Measurements from ENCODE around the gene DCLK2. TPM values are rescaled to one million over a fixed set of nuclear protein-coding genes. Genes with fewer than 3 reads are reported as not detected.

DCLK2 gene
- polyA plus RNA-seq, 6 donors from 2014 or later = 0.34 to 9.1 (median 2.0) TPM

DNA sequence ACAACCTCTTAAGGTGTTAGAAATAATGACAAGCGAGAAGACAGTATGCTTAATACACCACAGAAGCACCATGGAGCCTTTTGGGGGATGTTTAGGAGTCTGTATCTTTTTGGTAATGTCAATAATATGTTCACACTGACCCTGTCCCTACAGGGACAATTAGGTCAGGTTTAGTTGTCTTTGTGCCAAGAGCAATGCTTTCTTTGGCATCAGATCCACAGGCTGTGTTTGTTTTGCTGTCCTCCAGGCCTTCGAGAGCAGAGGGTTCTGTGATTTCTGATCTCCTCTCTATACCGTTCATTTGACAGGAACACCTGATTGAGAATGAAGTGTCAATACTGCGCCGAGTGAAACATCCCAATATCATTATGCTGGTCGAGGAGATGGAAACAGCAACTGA, 153.8 kb downstream of the DCLK2 start:
- H3K27ac Mint-ChIP-seq = no peak overlapping the region
- DNase-seq (no peak), ATAC-seq (ENCODE audit: low read depth in 2 of 2) (no peak)
- H3K9me3 Mint-ChIP-seq = peaks cover 0 to 2% (median 0%) of the 10 kb centered on the region in 7 donors
- H3K4me1 Mint-ChIP-seq = no peaks in the 10 kb centered on the region
- H3K36me3 Mint-ChIP-seq = peaks cover 15 to 21% of the 10 kb centered on the region in 2 donors
- no peak overlapping the region for H3K4me3 Mint-ChIP-seq
- H3K27me3 Mint-ChIP-seq = peaks cover 0 to 5% (median 0%) of the 10 kb centered on the region in 3 donors

GRCh38 chr4:150234246-150234645, 156.0 kb downstream of the DCLK2 start:
- ATAC-seq (ENCODE audit: low read depth in 2 of 2) = no peak
- Mint-ChIP-seq H3K4me3 (no peak overlapping the region), H3K27ac (peak overlapping the region in 1 of 6 donors; percentile 13), H3K4me1 (no peaks in the 10 kb centered on the region), H3K27me3 (no peaks in the 10 kb centered on the region), H3K36me3 (peaks cover 15 to 21% of the 10 kb centered on the region in 2 donors), H3K9me3 (peaks cover 0 to 2% (median 0%) of the 10 kb centered on the region in 7 donors)
- no peak for DNase-seq

GRCh38 chr4:150235317-150235716, 157.1 kb downstream of the DCLK2 start:
- Mint-ChIP-seq H3K4me1 (no peaks in the 10 kb centered on the region), H3K27ac (peak overlapping the region in 1 of 6 donors; percentile 49)
- ATAC-seq (ENCODE audit: low read depth in 2 of 2) = no peak

DNA sequence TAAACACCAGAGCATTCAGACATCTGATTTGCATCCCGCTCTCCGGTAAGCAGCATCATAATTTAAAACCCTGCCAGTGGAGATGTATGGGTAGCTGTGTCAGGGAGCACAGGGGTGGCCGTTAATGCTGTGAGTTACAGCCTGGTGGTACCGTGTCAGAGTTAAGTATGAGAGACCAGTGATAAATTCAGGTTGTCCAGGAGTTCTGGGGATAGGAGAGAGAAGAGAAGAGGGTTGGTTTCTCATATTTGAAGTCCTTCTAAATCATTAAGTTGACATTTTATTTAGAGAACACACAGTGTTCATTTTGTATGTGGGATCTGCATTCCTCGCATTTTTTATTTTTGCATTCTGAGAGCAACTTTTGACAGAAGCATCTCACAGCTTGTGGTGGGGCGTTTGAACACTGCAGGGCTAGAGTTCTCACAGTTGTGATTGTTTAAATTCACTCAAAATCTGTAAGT, 157.6 kb downstream of the DCLK2 start:
- Mint-ChIP-seq H3K4me3 (no peak overlapping the region), H3K4me1 (no peaks in the 10 kb centered on the region), H3K36me3 (peaks cover 15 to 21% of the 10 kb centered on the region in 2 donors), H3K9me3 (peaks cover 0 to 2% (median 0%) of the 10 kb centered on the region in 7 donors), H3K27me3 (no peaks in the 10 kb centered on the region), H3K27ac (peak overlapping the region in 2 of 6 donors; percentile 24 to 49)
- no peak for DNase-seq
- no peak for ATAC-seq (ENCODE audit: low read depth in 2 of 2)

More at GRCh38 chr4:150235317-150235716, 157.1 kb downstream of the DCLK2 start:
- Mint-ChIP-seq H3K27me3 (no peaks in the 10 kb centered on the region), H3K9me3 (peaks cover 0 to 2% (median 0%) of the 10 kb centered on the region in 7 donors), H3K36me3 (peaks cover 15 to 21% of the 10 kb centered on the region in 2 donors), H3K4me3 (no peak overlapping the region)
- DNase-seq = no peak

DNA sequence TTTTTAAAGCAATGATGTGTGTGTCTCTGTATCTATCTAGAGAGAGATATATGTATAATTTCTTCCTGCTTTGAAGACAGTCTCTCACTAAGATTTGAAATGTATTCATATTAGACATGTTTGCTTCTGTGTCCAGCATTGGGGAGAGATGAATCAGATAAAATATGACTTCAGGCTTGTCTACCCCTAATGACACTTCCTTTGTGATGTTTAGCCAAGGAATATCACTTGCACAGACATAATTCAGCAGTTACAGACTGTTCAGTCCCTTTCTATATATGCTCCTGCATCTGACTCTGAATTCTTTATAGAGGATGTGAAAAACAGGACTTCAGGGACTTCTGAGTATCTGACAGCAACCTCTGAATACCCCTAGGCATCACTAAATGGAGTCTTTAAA, 158.4 kb downstream of the DCLK2 start:
- Mint-ChIP-seq H3K4me1 (no peaks in the 10 kb centered on the region), H3K27ac (no peak overlapping the region), H3K36me3 (peaks cover 15 to 21% of the 10 kb centered on the region in 2 donors), H3K27me3 (no peaks in the 10 kb centered on the region), H3K4me3 (no peak overlapping the region), H3K9me3 (peaks cover 0 to 2% (median 0%) of the 10 kb centered on the region in 7 donors)
- DNase-seq (no peak), ATAC-seq (ENCODE audit: low read depth in 2 of 2) (no peak)

DNA sequence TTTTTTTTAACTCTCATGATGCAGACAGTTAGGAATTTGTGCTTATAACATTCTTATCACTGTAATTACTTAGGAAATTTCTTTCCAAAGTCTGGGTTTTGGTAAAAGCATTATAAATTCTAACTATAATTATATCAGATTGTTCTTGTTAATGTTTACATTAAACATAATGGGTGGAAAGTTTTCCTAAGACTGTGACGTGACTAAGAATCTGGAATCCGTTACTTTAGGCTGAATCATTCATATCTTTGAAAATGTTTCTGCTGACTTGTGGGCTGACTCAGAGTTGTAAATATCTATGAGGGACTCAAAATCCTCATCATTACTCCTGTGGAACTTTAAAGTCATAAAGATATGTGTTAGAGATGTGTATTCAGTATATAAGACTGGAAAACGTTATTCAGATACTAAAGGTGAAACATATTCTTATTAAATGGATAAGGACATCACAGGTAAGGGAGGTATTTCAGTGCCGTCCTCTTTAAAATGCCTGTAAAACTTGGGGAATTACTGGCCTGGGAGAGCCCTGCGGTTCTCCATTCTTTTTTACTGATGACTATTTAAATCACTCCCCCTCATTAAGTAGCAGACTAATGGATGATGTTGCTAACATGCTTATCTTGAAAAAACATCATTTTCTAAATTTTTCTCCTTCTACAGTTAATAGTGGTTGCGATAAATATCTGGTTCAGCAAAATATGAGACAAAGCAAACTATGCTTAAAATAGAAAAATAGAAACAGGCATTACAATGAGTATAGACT, 159.0 kb downstream of the DCLK2 start:
- peaks cover 0 to 2% (median 0%) of the 10 kb centered on the region in 7 donors for H3K9me3 Mint-ChIP-seq
- no peak overlapping the region for H3K4me3 Mint-ChIP-seq
- H3K27ac Mint-ChIP-seq = no peak overlapping the region
- DNase-seq (no peak), ATAC-seq (ENCODE audit: low read depth in 2 of 2) (no peak)
- H3K27me3 Mint-ChIP-seq = no peaks in the 10 kb centered on the region
- H3K36me3 Mint-ChIP-seq = peaks cover 14 to 19% of the 10 kb centered on the region in 2 donors
- no peaks in the 10 kb centered on the region for H3K4me1 Mint-ChIP-seq

- DNase-seq = no peak
- Mint-ChIP-seq H3K9me3 (no peaks in the 10 kb centered on the region), H3K27me3 (no peaks in the 10 kb centered on the region), H3K4me3 (no peak overlapping the region), H3K36me3 (peaks cover 5 to 8% of the 10 kb centered on the region in 2 donors), H3K4me1 (peaks cover 0 to 3% (median 0%) of the 10 kb centered on the region in 3 donors), H3K27ac (no peak overlapping the region)
- no peak for ATAC-seq (ENCODE audit: low read depth in 2 of 2)
Observed at GRCh38 chr4:150238591-150238990, 160.3 kb downstream of the DCLK2 start.

DNA sequence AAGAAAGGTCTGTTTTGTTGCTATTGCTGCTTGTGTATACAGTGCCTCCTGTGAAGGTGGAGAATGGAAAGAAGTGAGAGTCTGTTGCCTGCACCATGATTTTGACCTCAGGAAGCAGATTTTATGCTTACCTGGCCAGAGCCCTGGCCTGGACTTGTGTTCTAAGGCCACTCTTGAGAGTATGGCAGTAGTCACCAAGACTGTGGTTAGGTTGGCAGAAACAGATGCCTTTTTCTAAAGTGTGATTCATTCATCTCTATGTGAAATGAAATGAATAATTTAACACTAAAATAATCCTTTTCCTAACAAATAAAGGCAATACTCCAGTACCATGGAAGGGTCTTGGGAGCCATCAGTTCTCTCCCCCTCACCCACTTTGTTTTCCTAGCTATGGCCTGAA, 161.8 kb downstream of the DCLK2 start:
- DNase-seq (no peak), ATAC-seq (ENCODE audit: low read depth in 2 of 2) (no peak)
- Mint-ChIP-seq H3K4me1 (peaks cover 0 to 3% (median 0%) of the 10 kb centered on the region in 3 donors), H3K9me3 (no peaks in the 10 kb centered on the region), H3K36me3 (no peaks in the 10 kb centered on the region), H3K4me3 (peak overlapping the region in 1 of 8 donors; percentile 66), H3K27me3 (no peaks in the 10 kb centered on the region), H3K27ac (peak overlapping the region in 1 of 6 donors; percentile 49)

GRCh38 chr4:150242820-150243458, 164.7 kb downstream of the DCLK2 start:
- Mint-ChIP-seq H3K36me3 (no peaks in the 10 kb centered on the region), H3K4me3 (no peak overlapping the region)
- ATAC-seq (ENCODE audit: low read depth in 2 of 2) = no peak

GRCh38 chr4:150243932-150244331, 165.7 kb downstream of the DCLK2 start:
- Mint-ChIP-seq H3K9me3 (no peaks in the 10 kb centered on the region), H3K4me1 (peaks cover 0 to 3% (median 0%) of the 10 kb centered on the region in 3 donors), H3K36me3 (no peaks in the 10 kb centered on the region), H3K4me3 (no peak overlapping the region), H3K27ac (peak overlapping the region in 1 of 6 donors; percentile 17), H3K27me3 (no peaks in the 10 kb centered on the region)
- DNase-seq = no peak
- ATAC-seq (ENCODE audit: low read depth in 2 of 2) = no peak

More at GRCh38 chr4:150242820-150243458, 164.7 kb downstream of the DCLK2 start:
- Mint-ChIP-seq H3K27ac (peak overlapping the region in 1 of 6 donors; percentile 57), H3K9me3 (no peaks in the 10 kb centered on the region), H3K27me3 (no peaks in the 10 kb centered on the region), H3K4me1 (peaks cover 0 to 3% (median 0%) of the 10 kb centered on the region in 3 donors)
- no peak for DNase-seq

DNA sequence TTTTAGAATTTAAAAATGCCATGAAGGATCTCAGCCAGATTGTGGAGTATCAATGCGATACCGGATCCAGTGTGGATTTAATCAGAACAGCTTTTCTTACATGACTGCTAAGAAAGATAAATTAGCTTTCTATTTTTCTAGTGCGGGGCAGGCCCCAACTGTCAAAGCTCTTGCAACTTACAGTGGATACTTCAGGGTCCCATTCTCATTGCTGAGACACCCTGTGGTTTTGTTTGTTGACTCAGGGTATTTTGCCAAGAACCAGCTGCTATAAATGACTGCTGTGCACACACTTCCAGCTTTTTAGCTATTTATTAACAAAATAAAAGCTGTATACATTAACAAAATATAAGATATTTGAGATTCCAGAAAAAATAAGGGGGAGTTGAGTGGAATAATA, 166.4 kb downstream of the DCLK2 start:
- no peak for ATAC-seq (ENCODE audit: low read depth in 2 of 2)
- H3K4me1 Mint-ChIP-seq = peaks cover 0 to 3% (median 0%) of the 10 kb centered on the region in 3 donors
- no peaks in the 10 kb centered on the region for H3K36me3 Mint-ChIP-seq
- DNase-seq = no peak
- H3K9me3 Mint-ChIP-seq = no peaks in the 10 kb centered on the region
- H3K4me3 Mint-ChIP-seq = no peak overlapping the region
- no peak overlapping the region for H3K27ac Mint-ChIP-seq
- no peaks in the 10 kb centered on the region for H3K27me3 Mint-ChIP-seq

- H3K27ac Mint-ChIP-seq = no peak overlapping the region
- no peak for DNase-seq
- no peaks in the 10 kb centered on the region for H3K36me3 Mint-ChIP-seq
- ATAC-seq (ENCODE audit: low read depth in 2 of 2) = no peak
- H3K4me3 Mint-ChIP-seq = no peak overlapping the region
- H3K27me3 Mint-ChIP-seq = no peaks in the 10 kb centered on the region
- H3K4me1 Mint-ChIP-seq = peaks cover 0 to 3% (median 3%) of the 10 kb centered on the region in 3 donors
- H3K9me3 Mint-ChIP-seq = no peaks in the 10 kb centered on the region
Observed at GRCh38 chr4:150247184-150247583, 168.9 kb downstream of the DCLK2 start.

DNA sequence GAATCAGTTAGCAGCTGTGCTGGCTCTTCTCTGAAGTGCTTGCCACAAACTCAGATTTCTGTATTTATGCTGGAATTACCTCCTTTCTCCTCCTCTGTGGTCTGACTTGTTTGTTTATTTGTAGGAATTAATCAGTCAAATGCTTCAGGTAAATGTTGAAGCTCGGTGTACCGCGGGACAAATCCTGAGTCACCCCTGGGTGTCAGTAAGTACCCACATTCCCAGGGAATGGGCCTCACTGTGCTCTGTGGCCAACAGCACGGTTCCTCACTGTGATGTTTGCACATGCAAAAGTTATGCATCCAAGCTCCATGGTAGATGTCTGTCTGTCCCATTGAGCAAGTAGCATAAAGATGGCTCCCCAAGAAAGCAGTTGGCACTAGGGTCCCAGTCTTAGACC, 169.9 kb downstream of the DCLK2 start:
- Mint-ChIP-seq H3K4me3 (no peak overlapping the region), H3K4me1 (peaks cover 0 to 3% (median 0%) of the 10 kb centered on the region in 3 donors), H3K27me3 (no peaks in the 10 kb centered on the region), H3K27ac (no peak overlapping the region), H3K36me3 (no peaks in the 10 kb centered on the region), H3K9me3 (no peaks in the 10 kb centered on the region)
- no peak for DNase-seq
- no peak for ATAC-seq (ENCODE audit: low read depth in 2 of 2)
